Ishikawa (cell line): ENCODE results near the gene LARGE2.

Experiments used
- CEBPB ChIP-seq: IDR thresholded peaks from 2 replicates; pipeline ENCODE4 v1.6.1; 2012
- CREB1 ChIP-seq: IDR thresholded peaks from 2 replicates; pipeline ENCODE4 v1.6.1; 2012; ENCODE audit warnings: low read depth
- EGR1 ChIP-seq: IDR thresholded peaks from 2 replicates; pipeline ENCODE4 v1.6.1; 2012
- EP300 ChIP-seq: IDR thresholded peaks from 2 replicates; pipeline ENCODE4 v1.6.1; 2012; ENCODE audit warnings: borderline replicate concordance
- FOXM1 ChIP-seq: IDR thresholded peaks from 2 replicates; pipeline ENCODE4 v1.6.1; 2012; ENCODE audit warnings: low read depth, borderline replicate concordance
- MAX ChIP-seq: IDR thresholded peaks from 2 replicates; pipeline ENCODE4 v1.6.1; 2012
- NFIC ChIP-seq: IDR thresholded peaks from 2 replicates; pipeline ENCODE4 v1.6.1; 2012
- RAD21 ChIP-seq: IDR thresholded peaks from 2 replicates; pipeline ENCODE4 v1.6.1; 2012; ENCODE audit warnings: low read depth
- REST ChIP-seq: IDR thresholded peaks from 2 replicates; pipeline ENCODE4 v1.6.1; 2012; ENCODE audit warnings: low read depth, mild to moderate bottlenecking
- TAF1 ChIP-seq: IDR thresholded peaks from 2 replicates; pipeline ENCODE4 v1.6.1; 2012; ENCODE audit warnings: low read depth, mild to moderate bottlenecking
- TCF12 ChIP-seq: IDR thresholded peaks from 2 replicates; pipeline ENCODE4 v1.6.1; 2012; ENCODE audit warnings: low read depth
- TEAD4 ChIP-seq: IDR thresholded peaks from 2 replicates; pipeline ENCODE4 v1.6.1; 2012
- USF1 ChIP-seq: IDR thresholded peaks from 2 replicates; pipeline ENCODE4 v1.6.1; 2012
- YY1 ChIP-seq: IDR thresholded peaks from 2 replicates; pipeline ENCODE4 v1.6.1; 2012; ENCODE audit warnings: low read depth
- ZBTB7A ChIP-seq: IDR thresholded peaks from 2 replicates; pipeline ENCODE4 v1.6.1; 2012; ENCODE audit warnings: low read depth

The LARGE2 gene

GRCh38 chr11:45926536-45927331 lies 4.3 kb downstream of the LARGE2 start:
- TF ChIP-seq CEBPB (no peak), TEAD4 (no peak), YY1 (no peak), USF1 (no peak), REST (no peak), RAD21 (no peak), CREB1 (no peak), ZBTB7A (no peak), MAX (no peak), EGR1 (no peak), TAF1 (no peak), EP300 (no peak), NFIC (no peak), FOXM1 (no peak), TCF12 (no peak)

- TF ChIP-seq EP300 (no peak), RAD21 (no peak), REST (no peak)
These were observed 4.9 kb downstream of the LARGE2 start for GRCh38 chr11:45927332-45927683.

- TF ChIP-seq REST (no peak), ZBTB7A (no peak), EP300 (no peak), FOXM1 (no peak), CEBPB (no peak), NFIC (no peak), RAD21 (no peak), TCF12 (no peak), TEAD4 (no peak), TAF1 (no peak), YY1 (no peak), EGR1 (no peak), USF1 (no peak), MAX (no peak), CREB1 (no peak)
These were observed 5.4 kb downstream of the LARGE2 start for GRCh38 chr11:45927684-45928413.

- no peak for TF ChIP-seq ZBTB7A
- no peak for TF ChIP-seq YY1
- no peak for TF ChIP-seq USF1
- TF ChIP-seq RAD21: no peak
- TF ChIP-seq TCF12: no peak
- no peak for TF ChIP-seq TAF1
- no peak for TF ChIP-seq MAX
- no peak for TF ChIP-seq CEBPB
- no peak for TF ChIP-seq EP300
- no peak for TF ChIP-seq FOXM1
- no peak for TF ChIP-seq CREB1
- no peak for TF ChIP-seq REST
- TF ChIP-seq NFIC: no peak
- TF ChIP-seq TEAD4: no peak
- TF ChIP-seq EGR1: no peak
These were observed 6.2 kb downstream of the LARGE2 start for GRCh38 chr11:45928535-45929215.
